Keratinocyte (primary cell): Measurements from ENCODE around the gene MAPT.

ENCODE experiments used
- EZH2 ChIP-seq: IDR thresholded peaks from one replicate; pipeline ENCODE4 v1.6.1; 2012; ENCODE audit warnings: inconsistent platforms, mild to moderate bottlenecking, low read length, moderate library complexity
- TF ChIP-seq, protein P1 (sequence below), 3 experiments: IDR thresholded peaks in 1 of 3; conservative IDR thresholded peaks in 1 of 3; optimal IDR thresholded peaks in 1 of 3; 2 replicates in 2 of 3; 3 replicates in 1 of 3; pipeline versions ENCODE3 to v1.5.1; 2011; ENCODE audit warnings: low read length in 3 of 3, mild to moderate bottlenecking in 3 of 3, moderate library complexity in 2 of 3, control low read depth in 1 of 3, inconsistent platforms in 1 of 3; ENCODE audit not compliant: insufficient read depth in 2 of 3; ENCODE audit errors: extremely low read depth in 1 of 3

DNA sequence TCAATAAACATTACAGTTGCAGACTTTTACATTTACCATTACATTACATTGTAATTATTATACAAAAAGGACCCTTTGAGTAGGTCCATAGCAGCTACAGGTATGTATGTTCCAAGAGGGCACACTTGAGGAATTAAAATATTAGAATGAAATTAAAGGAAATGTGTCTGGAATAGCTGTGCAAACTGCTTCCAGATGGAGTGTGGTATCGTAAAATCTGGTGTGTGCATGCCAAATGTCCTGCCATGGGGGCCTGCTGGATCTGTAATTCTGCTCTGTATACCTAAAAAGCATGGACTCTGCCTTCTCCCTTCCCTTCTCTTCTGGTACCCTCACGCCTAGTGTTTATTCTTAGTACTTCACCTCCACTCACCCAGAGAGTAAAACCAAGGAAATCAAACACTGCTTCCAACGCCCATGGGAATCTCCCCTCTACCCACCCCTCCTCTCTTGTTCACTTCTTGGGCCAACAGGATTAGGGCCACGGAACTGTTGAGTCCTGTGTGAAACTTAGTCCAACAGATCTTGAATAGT lies 143.4 kb downstream of the MAPT start:
- TF ChIP-seq, protein P1, sequence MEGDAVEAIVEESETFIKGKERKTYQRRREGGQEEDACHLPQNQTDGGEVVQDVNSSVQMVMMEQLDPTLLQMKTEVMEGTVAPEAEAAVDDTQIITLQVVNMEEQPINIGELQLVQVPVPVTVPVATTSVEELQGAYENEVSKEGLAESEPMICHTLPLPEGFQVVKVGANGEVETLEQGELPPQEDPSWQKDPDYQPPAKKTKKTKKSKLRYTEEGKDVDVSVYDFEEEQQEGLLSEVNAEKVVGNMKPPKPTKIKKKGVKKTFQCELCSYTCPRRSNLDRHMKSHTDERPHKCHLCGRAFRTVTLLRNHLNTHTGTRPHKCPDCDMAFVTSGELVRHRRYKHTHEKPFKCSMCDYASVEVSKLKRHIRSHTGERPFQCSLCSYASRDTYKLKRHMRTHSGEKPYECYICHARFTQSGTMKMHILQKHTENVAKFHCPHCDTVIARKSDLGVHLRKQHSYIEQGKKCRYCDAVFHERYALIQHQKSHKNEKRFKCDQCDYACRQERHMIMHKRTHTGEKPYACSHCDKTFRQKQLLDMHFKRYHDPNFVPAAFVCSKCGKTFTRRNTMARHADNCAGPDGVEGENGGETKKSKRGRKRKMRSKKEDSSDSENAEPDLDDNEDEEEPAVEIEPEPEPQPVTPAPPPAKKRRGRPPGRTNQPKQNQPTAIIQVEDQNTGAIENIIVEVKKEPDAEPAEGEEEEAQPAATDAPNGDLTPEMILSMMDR (optimal IDR thresholded peaks at IDR 0.05 in 1 of 3, IDR thresholded peaks at IDR 0.05 in 1 of 3, conservative IDR thresholded peaks at IDR 0.05 in 1 of 3; ENCODE audit: extremely low read depth in 1 of 3, insufficient read depth in 2 of 3, low read length in 3 of 3), result no peak
- no peak for TF ChIP-seq EZH2
